Activated gamma-delta T cell treated with Interleukin-2 at 50 U/mL for 16 hours (primary cell): ENCODE measurements around the gene CHIT1.
A peak's percentile ranks its signal among the peaks of the same experiment; 100 is the strongest.

Source experiments
- DNase-seq: peaks from one replicate; pipeline ENCODE4 v3.0.0-alpha.2; 2020

The CHIT1 gene

GRCh38 chr1:203172184-203173010, 57.1 kb downstream of the CHIT1 start:
- peak; percentile 20 for DNase-seq

DNA sequence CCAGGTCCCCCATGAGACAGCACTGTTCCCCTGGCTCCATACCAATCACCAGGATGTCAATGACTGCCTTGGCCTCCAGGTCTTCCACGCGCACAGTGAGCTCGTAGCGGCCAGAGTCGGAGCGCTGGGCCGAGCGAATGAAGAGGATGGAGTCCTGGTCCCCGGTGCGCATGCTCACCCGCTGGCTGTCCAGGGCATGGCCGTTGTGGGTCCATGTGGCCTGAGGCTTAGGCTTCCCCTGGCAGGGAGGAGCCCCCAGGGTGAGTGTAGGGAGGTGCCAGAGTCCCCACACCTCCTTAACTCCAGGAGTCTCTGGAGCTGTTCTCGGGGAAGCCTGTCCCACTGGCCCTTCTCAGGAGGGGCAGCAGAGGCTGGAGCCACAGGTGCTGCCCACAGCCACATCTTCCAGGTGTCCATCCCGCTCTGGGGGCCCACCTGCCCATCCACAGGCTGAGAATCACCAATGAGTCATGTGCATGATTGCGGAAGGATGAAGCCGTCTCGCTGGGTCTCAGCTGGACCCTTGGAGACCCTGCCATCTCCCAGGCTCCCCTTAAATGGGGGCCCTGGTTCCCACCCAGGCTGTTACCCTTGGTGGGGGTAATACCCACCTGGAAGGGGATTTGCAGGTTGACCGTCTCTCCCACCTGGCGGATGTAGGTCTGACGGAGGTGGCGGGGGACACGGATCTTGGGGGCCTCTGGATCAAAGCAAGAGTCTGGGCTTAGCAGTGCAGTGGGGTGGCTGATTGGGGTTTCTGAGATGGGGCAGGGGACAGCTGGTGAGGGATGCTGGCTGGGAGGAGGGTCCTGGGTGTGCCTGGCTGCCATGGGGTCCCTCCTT, 57.9 kb downstream of the CHIT1 start:
- no peak for DNase-seq

DNA sequence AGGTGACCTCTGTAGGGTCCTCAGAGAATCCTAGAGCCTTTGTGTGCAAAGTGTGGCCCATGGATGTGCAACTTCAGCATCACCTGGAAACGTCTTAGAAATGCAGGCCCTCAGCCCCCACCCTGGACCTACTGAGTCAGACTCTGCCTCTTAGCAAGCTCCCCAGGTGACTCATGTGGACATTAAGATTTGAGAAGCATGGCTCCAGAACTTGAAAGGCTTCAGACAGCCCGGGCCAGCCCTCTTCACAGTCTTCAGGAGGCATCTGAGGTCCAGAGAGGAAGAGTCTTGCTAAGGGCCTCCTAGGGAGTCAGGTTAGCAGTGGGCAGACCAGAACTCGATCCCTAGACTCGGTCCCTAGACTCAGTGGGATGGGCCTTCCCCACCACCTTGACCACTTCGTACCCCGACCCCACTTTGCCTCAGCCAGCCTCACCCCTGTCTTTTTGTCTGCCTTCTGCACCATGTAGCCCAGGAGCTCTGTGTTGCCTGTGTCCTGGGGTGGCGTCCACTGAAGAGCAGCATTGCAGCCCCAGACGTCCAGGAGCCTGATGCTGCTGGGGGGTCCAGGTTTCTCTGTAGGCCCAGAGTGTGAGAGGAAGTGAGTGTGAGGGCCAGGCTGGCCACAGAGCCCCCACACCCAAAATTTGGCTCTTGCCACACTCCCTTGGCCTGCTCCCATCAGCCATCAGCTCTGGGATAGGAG, 58.7 kb downstream of the CHIT1 start:
- no peak for DNase-seq

DNA sequence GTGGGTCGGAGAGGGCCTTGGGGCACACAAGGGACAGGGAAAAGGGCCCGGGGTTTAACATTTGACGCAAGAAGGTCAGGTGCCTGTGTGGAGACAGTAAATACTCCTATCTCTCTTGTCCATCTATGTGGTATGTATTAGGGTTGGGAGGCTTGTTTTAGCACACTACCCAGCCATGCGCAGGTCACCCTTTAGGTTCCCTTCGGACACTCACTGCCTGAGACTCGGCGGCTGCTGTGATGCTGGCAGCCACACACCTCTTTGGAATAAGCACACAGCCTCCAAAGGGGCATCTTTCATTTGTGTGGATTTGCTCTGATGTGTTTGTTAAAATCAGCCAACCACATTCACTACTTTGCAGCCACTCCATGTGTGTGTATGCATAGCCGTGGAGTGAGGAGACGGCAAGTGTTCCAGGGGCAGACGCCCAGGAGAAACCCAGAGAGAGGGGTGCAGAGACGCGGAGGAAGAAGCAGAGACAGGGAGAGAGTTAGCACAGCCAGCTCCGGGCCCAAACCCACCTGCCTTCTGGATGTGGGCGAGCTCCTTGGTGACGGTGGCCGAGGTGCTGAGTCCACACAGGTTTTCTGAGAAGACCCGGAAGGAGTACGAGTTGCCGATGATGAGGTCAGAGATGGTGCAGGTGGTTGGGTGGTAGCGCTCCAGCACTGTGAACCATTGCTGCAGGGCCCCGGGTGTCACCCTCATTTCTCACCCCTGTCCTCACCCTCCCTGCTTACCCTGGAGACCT, 59.5 kb downstream of the CHIT1 start:
- DNase-seq, result no peak

GRCh38 chr1:203168991-203169390, 60.5 kb downstream of the CHIT1 start:
- DNase-seq, result no peak

DNA sequence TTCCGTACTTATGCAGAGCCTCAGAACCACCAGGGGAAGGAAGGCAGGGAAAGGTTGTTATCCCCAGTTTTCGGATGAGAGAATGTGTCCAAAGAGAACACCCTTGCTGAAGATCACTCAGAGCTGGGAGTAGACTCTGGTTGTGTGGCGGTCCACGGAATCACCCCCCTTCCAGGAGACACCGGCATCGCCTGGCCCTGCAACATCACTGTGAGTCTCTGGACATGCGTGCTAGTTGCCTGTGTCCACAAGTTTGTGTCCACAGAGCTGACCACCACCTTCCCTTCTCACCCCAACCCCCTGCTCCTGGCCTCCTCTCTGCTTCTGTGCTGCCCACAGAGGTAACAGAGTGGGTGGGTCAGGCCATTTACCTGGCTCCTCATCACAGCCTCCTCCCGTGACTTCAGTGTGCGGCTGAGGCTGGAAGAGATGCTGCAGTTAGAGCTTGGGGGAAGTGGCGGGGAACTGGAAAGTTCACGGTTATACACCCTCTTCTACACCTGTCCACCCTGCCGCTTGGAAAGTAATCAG, 61.2 kb downstream of the CHIT1 start:
- DNase-seq, result no peak

DNA sequence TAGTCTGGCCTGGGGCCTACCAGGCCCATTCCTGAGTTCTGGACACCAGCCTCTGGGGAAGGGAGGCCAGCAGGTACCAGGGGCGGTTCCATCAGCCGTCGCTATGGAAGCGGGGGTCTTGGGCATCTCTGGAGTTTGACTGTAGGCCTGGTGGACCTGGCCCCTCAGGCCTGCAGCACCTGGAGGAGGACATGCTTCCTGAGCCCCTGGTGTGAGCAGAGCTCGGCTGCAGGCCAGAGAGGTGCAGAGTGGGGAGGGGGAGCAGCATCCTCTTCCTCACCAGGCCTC, 61.6 kb downstream of the CHIT1 start:
- DNase-seq, result no peak

DNA sequence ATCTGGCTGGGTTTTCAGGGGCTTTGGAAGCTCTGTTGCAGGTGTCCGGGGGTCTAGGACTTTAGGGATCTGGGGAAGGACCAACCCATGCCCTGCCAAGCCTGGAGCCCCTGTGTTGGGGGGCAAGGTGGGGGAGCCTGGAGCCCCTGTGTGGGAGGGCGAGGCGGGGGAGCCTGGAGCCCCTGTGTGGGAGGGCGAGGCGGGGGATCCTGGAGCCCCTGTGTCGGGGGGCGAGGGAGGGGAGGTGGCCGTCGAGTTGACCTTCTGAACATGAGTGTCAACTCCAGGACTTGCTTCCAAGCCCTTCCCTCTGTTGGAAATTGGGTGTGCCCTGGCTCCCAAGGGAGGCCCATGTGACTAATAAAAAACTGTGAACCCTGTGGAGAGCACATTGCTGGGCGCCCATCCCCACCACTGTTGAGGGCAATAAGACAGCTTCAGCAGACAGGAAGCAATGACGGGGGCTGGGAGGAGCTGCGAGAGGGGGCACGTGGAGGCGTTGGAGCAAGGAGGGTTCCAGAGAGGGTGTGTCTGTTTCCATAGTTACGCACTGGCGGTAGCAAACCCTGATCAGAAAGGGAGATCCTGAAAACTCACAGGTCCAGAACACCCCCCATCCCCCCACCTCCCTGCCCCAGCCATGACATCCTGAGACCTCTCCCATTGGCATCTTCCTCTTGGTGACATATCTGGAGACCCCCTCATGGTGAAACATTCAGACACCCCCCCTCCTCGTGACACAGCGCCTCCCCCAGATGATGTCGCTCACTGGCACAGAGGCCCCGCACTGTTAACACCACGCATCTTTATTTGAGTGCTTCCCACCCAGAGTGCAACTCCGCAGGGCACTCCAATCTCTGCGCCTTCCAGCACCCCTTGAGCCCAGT, 62.2 kb downstream of the CHIT1 start:
- no peak for DNase-seq

DNA sequence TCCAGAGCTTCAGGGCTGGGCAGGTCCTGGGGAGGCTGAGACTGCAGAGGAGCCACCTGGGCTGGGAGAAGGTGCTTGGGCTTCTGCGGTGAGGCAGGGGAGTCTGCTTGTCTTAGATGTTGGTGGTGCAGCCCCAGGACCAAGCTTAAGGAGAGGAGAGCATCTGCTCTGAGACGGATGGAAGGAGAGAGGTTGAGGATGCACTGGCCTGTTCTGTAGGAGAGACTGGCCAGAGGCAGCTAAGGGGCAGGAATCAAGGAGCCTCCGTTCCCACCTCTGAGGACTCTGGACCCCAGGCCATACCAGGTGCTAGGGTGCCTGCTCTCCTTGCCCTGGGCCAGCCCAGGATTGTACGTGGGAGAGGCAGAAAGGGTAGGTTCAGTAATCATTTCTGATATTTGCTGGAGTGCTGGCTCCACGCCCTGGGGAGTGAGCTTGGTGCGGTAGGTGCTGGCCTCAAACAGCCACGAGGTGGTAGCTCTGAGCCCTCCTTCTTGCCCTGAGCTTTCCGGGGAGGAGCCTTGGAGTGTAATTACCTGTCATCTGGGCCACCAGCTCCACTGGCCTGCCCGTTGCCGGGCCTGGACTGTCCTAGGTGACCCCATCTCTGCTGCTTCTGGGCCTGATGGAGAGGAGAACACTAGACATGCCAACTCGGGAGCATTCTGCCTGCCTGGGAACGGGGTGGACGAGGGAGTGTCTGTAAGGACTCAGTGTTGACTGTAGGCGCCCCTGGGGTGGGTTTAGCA, 63.1 kb downstream of the CHIT1 start:
- no peak for DNase-seq
